Brain microvascular endothelial cell (primary cell): ENCODE results near the gene FGF2.

Experiments
- DNase-seq: peaks from one replicate; pipeline ENCODE4 v3.0.0-alpha.2; 2020
- H3K27ac ChIP-seq: fragments of 250-450 bp; sonication (Bioruptor Pico); 2 replicates; pipeline ENCODE4 v1.5.1; 2020; ENCODE audit warnings: mild to moderate bottlenecking, moderate library complexity
- H3K27me3 ChIP-seq: fragments of 250-450 bp; sonication (Bioruptor Pico); replicated peaks from 2 replicates; pipeline ENCODE4 v1.5.1; 2020; ENCODE audit warnings: mild to moderate bottlenecking
- H3K36me3 ChIP-seq: fragments of 250-450 bp; sonication (Bioruptor Pico); replicated peaks from 2 replicates; pipeline ENCODE4 v1.5.1; 2020; ENCODE audit warnings: mild to moderate bottlenecking
- H3K4me3 ChIP-seq: 2 replicates; pipeline ENCODE4 v1.5.1; 2011; ENCODE audit warnings: low read depth, mild to moderate bottlenecking, control low read depth, low read length, moderate library complexity
- CTCF ChIP-seq: IDR thresholded peaks from 2 replicates; pipeline ENCODE4 v1.5.1; 2011; ENCODE audit warnings: low read depth, mild to moderate bottlenecking, moderate library complexity, low read length, control low read depth, inconsistent platforms; ENCODE audit errors: missing control alignments
- in situ Hi-C: cut with HindIII; loops from 2 replicates; pipeline ENCODE4 v1.10.0; 2017; ENCODE audit warnings: low sequenced_read_pairs, low pct_ligation_motif_present

The FGF2 gene

GRCh38 chr4:122901247-122902010 lies 74.8 kb downstream of the FGF2 start:
- no peak for TF ChIP-seq CTCF
- H3K36me3 ChIP-seq = no peaks in the 10 kb centered on the region
- no peaks in the 10 kb centered on the region for H3K27me3 ChIP-seq
- in situ Hi-C loops = loop anchor here (25.0 kb wide), 2 partner anchors 139 to 314 kb away; no protein-coding TSS in a partner anchor
- no peak overlapping the region for H3K4me3 ChIP-seq
- DNase-seq = no peak
- no peak overlapping the region for H3K27ac ChIP-seq

GRCh38 chr4:122903766-122904288 lies 77.2 kb downstream of the FGF2 start:
- Histone ChIP-seq H3K36me3 (no peaks in the 10 kb centered on the region), H3K4me3 (no peak overlapping the region), H3K27me3 (no peaks in the 10 kb centered on the region), H3K27ac (no peak overlapping the region)
- no peak for DNase-seq
- no peak for TF ChIP-seq CTCF
- in situ Hi-C loops = loop anchor here (25.0 kb wide), 2 partner anchors 142 to 317 kb away; no protein-coding TSS in a partner anchor

- H3K36me3 ChIP-seq = no peaks in the 10 kb centered on the region
- no peak for DNase-seq
- TF ChIP-seq CTCF = no peak
- in situ Hi-C loops = loop anchor here (25.0 kb wide), 2 partner anchors 145 to 320 kb away; no protein-coding TSS in a partner anchor
- no peak overlapping the region for H3K27ac ChIP-seq
- no peak overlapping the region for H3K4me3 ChIP-seq
- H3K27me3 ChIP-seq = no peaks in the 10 kb centered on the region
Measured at GRCh38 chr4:122906859-122907305, 80.3 kb downstream of the FGF2 start.

DNA sequence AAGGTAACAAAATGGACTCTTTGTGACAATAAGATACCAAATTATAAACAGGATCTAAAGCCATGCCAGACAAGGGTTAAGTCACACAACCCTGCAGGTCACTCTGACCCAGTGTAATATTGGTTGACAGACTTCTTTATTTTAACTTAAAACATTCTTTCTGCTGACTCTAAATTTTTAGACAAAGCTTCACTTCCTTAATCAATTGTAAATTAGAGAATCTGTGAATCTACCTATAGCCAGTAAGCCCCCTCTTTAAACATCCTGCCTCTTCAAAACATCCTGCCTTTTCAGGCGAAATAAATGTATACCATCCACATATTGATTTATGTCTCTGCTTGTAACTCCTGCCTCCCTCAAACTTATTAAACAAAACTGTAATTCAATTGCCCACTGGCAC lies 81.6 kb downstream of the FGF2 start:
- no peak overlapping the region for H3K27ac ChIP-seq
- in situ Hi-C loops = loop anchor here (25.0 kb wide), 2 partner anchors 146 to 321 kb away; no protein-coding TSS in a partner anchor
- H3K4me3 ChIP-seq = no peak overlapping the region
- H3K27me3 ChIP-seq = no peaks in the 10 kb centered on the region
- no peaks in the 10 kb centered on the region for H3K36me3 ChIP-seq
- DNase-seq = no peak
- TF ChIP-seq CTCF = no peak

GRCh38 chr4:122909683-122910082 lies 83.1 kb downstream of the FGF2 start:
- Histone ChIP-seq H3K27me3 (no peaks in the 10 kb centered on the region), H3K4me3 (no peak overlapping the region), H3K36me3 (no peaks in the 10 kb centered on the region), H3K27ac (no peak overlapping the region)
- in situ Hi-C loops = loop anchor here (25.0 kb wide), 2 partner anchors 147 to 322 kb away; no protein-coding TSS in a partner anchor
- no peak for TF ChIP-seq CTCF
- DNase-seq = no peak
